Gastroesophageal sphincter (tissue), 4 donors: ENCODE data around the gene PSMG3. TPM values are rescaled to one million over a fixed set of nuclear protein-coding genes. Genes with fewer than 3 reads are reported as not detected.

Experiments
- ATAC-seq: fragments of 150-250 bp; one replicate; pipeline ENCODE4 v1.9.1; 2016; ENCODE audit warnings: mild to moderate bottlenecking, moderate library complexity
- H3K27ac ChIP-seq, 4 donors: fragments of 200-600 bp; sonication (generic) in 3 of 4; 1 replicate in 3 of 4; 2 replicates in 1 of 4; pipeline ENCODE4 v1.5.1; 2016 to 2019
- H3K27me3 ChIP-seq: fragments of 200-600 bp; sonication (generic); one replicate; pipeline ENCODE4 v1.5.1; 2019
- H3K36me3 ChIP-seq, 2 donors: fragments of 200-600 bp; sonication (generic); one replicate each; pipeline ENCODE4 v1.5.1; 2019; ENCODE audit warnings: control low read depth in 1 of 2
- H3K4me1 ChIP-seq, 3 donors: fragments of 200-600 bp; sonication (generic); 1 replicate in 2 of 3; 2 replicates in 1 of 3; pipeline ENCODE4 v1.5.1; 2016 to 2019; ENCODE audit warnings: control low read depth in 2 of 3
- H3K4me3 ChIP-seq, 2 donors: fragments of 200-600 bp; sonication (generic); one replicate each; pipeline ENCODE4 v1.5.1; 2019; ENCODE audit warnings: mild to moderate bottlenecking in 1 of 2, moderate library complexity in 1 of 2
- H3K9me3 ChIP-seq, 3 donors: fragments of 200-600 bp; sonication (generic); one replicate each; pipeline ENCODE4 v1.5.1; 2017 to 2019; ENCODE audit warnings: control low read depth in 2 of 3
- EP300 ChIP-seq: sonication (generic); formaldehyde crosslinking; IDR thresholded peaks from one replicate; pipeline ENCODE4 v1.6.1; 2017; ENCODE audit warnings: antibody characterized with exemption, mild to moderate bottlenecking
- POLR2A ChIP-seq, 2 donors: fragments of 450-650 bp; IDR thresholded peaks; one replicate each; pipeline ENCODE4 v1.6.1; 2017; ENCODE audit warnings: antibody characterized with exemption in 2 of 2, mild to moderate bottlenecking in 2 of 2, moderate library complexity in 1 of 2
- POLR2AphosphoS5 ChIP-seq: sonication (generic); formaldehyde crosslinking; IDR thresholded peaks from one replicate; pipeline ENCODE4 v1.6.1; 2017; ENCODE audit warnings: antibody characterized with exemption
- WGBS, 2 donors: methylation state at CpG; one replicate each; pipeline ENCODE4 v1.1.5; 2018; ENCODE audit warnings: low coverage in 1 of 2; 5-methylcytosine and 5-hydroxymethylcytosine counted together
- total RNA-seq, 4 donors: library from RNA; depleted of rRNA; stranded (reverse); fragments of >200 nt; gene quantifications; one replicate each; pipeline ENCODE4 v1.1.0, GENCODE V29; 2016
- TF ChIP-seq, protein P1 (sequence below), 4 experiments: fragments of 200-600 bp in 2 of 4; fragments of 450-650 bp in 2 of 4; sonication (generic) in 1 of 4; IDR thresholded peaks; one replicate each; pipeline ENCODE4 v1.5.1; 2017 to 2019; ENCODE audit warnings: antibody characterized with exemption in 4 of 4, mild to moderate bottlenecking in 2 of 4, moderate library complexity in 2 of 4

The PSMG3 gene
- total RNA-seq, 4 donors from 2014 or later = 27.7 to 36.6 (median 35.7) TPM

- Histone ChIP-seq H3K4me1 (no peaks in the 10 kb centered on the region), H3K27ac (no peak overlapping the region), H3K9me3 (no peaks in the 10 kb centered on the region), H3K36me3 (no peaks in the 10 kb centered on the region), H3K4me3 (no peak overlapping the region), H3K27me3 (peaks cover 88% of the 10 kb centered on the region)
- TF ChIP-seq EP300 (no peak), POLR2AphosphoS5 (no peak), POLR2A (IDR thresholded peaks at IDR 0.05) (no peak)
- TF ChIP-seq, protein P1, sequence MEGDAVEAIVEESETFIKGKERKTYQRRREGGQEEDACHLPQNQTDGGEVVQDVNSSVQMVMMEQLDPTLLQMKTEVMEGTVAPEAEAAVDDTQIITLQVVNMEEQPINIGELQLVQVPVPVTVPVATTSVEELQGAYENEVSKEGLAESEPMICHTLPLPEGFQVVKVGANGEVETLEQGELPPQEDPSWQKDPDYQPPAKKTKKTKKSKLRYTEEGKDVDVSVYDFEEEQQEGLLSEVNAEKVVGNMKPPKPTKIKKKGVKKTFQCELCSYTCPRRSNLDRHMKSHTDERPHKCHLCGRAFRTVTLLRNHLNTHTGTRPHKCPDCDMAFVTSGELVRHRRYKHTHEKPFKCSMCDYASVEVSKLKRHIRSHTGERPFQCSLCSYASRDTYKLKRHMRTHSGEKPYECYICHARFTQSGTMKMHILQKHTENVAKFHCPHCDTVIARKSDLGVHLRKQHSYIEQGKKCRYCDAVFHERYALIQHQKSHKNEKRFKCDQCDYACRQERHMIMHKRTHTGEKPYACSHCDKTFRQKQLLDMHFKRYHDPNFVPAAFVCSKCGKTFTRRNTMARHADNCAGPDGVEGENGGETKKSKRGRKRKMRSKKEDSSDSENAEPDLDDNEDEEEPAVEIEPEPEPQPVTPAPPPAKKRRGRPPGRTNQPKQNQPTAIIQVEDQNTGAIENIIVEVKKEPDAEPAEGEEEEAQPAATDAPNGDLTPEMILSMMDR (IDR thresholded peaks at IDR 0.05) = no peak
- ATAC-seq = no peak
- WGBS, 2 donors = 77 to 94% methylated on average over 8 to 9 of the region's 11 CpGs
Observed at GRCh38 chr7:1597791-1598190, 28.0 kb upstream of the PSMG3 start.

- H3K36me3 ChIP-seq = no peaks in the 10 kb centered on the region
- WGBS, 2 donors = 84 to 87% methylated on average over 6 to 7 of the region's 16 CpGs
- H3K4me1 ChIP-seq = no peaks in the 10 kb centered on the region
- H3K27ac ChIP-seq = no peak overlapping the region
- no peak overlapping the region for H3K4me3 ChIP-seq
- H3K9me3 ChIP-seq = no peaks in the 10 kb centered on the region
- peaks cover 88% of the 10 kb centered on the region for H3K27me3 ChIP-seq
- TF ChIP-seq, protein P1 (IDR thresholded peaks at IDR 0.05) = no peak
- TF ChIP-seq POLR2AphosphoS5 (no peak), POLR2A (IDR thresholded peaks at IDR 0.05) (no peak), EP300 (no peak)
- no peak for ATAC-seq
Observed at GRCh38 chr7:1597066-1597760, 27.4 kb upstream of the PSMG3 start.

DNA sequence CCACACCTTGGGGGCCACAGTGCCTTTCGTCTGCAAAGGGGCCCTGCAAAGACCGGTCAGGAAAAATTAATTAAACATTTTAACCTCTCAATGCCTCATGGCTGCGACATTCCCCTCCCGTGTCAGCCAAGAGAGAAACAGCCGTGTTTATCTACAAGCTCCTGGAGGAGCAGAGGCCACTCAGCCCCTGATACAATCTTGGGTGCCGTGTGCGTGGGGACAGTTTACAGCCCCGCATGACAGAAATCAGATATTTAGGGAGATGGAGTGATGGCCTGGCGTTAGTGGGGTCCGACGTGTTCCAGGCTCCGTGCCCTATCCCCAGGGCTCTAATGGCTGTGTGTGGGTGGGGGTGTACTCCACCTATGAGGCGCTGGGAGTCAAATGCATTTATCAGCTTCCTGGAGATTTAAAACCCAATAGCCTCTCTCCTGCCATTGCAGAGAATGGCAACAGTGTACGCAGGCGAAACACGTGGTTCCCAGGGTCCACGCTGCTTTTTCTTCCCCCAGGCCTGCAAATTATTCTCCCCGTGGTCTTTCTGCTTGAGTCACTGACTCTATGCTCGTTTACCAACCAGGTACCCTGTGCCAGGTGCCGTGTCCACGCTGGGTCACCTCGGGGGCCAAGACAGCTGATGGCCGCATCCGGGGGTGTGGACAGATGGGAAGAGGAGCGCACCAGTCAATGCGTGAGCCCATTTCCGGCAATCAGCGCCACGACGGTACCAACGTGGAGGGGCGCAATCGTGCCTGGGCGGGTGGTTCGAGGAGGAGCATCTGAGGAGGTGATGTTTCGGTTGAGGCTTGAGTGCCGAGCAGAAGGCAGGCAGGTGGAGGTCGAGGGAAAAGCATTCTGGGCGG is 26.6 kb upstream of the PSMG3 start:
- Histone ChIP-seq H3K4me1 (no peaks in the 10 kb centered on the region), H3K27me3 (peaks cover 91% of the 10 kb centered on the region), H3K27ac (no peak overlapping the region), H3K9me3 (no peaks in the 10 kb centered on the region), H3K36me3 (no peaks in the 10 kb centered on the region), H3K4me3 (no peak overlapping the region)
- TF ChIP-seq POLR2AphosphoS5 = no peak
- no peak for TF ChIP-seq POLR2A (IDR thresholded peaks at IDR 0.05)
- TF ChIP-seq EP300 = no peak
- TF ChIP-seq, protein P1 (IDR thresholded peaks at IDR 0.05) = no peak
- no peak for ATAC-seq
- 58 to 62% methylated on average over 8 to 13 of the region's 39 CpGs for WGBS, 2 donors

DNA sequence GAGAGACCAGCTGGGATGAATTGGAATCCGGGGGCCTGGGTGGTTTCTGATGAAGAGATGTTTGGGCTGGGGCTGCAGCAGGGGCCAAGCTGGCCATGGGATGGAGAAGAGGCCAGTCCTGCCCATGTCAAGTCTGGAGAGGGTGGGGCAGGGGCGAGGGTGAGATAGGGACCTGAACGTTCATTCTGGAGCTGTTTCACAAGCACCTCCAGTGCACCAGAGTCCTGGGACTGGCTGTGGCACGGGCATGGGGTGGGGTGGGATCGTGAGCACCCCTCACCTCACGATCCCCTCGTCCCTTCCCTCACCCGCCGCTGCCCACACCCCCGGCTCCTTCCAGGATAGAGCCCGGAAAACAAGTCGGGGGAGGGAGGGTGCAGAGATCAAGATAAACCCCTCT is 25.8 kb upstream of the PSMG3 start:
- Histone ChIP-seq H3K27me3 (peaks cover 94% of the 10 kb centered on the region), H3K4me3 (no peak overlapping the region), H3K4me1 (no peaks in the 10 kb centered on the region), H3K27ac (no peak overlapping the region), H3K36me3 (no peaks in the 10 kb centered on the region), H3K9me3 (no peaks in the 10 kb centered on the region)
- TF ChIP-seq, protein P1 (IDR thresholded peaks at IDR 0.05) = no peak
- TF ChIP-seq EP300 (no peak), POLR2A (IDR thresholded peaks at IDR 0.05) (no peak), POLR2AphosphoS5 (no peak)
- WGBS, 2 donors = 55 to 90% methylated on average over 2 to 8 of the region's 12 CpGs
- no peak for ATAC-seq
